HepG2 (cell line): Measurements from ENCODE around the gene GDE1. TPM values are rescaled to one million over a fixed set of nuclear protein-coding genes. Genes with fewer than 3 reads are reported as not detected.

Experiments
- E2F2 ChIP-seq: sonication (generic); formaldehyde crosslinking; IDR thresholded peaks from 2 replicates; pipeline ENCODE4 v1.4.0; 2020; ENCODE audit warnings: missing genetic modification reagents, borderline replicate concordance
- NR2F6 ChIP-seq, 2 experiments: IDR thresholded peaks; 2 replicates each; pipeline ENCODE4 v1.6.1; 2016; ENCODE audit warnings: antibody characterized with exemption in 1 of 2, mild to moderate bottlenecking in 1 of 2
- PITX1 ChIP-seq: sonication (generic); formaldehyde crosslinking; IDR thresholded peaks from 2 replicates; pipeline ENCODE4 v1.5.1; 2020; ENCODE audit warnings: mild to moderate bottlenecking, missing genetic modification reagents
- RFX1 ChIP-seq: fragments of 450-650 bp; IDR thresholded peaks from 2 replicates; pipeline ENCODE4 v1.6.1; 2017
- RFX5 ChIP-seq: IDR thresholded peaks from 2 replicates; pipeline ENCODE4 v1.6.1; 2011; ENCODE audit warnings: low read depth, low read length, improper control_type of control experiment
- SMAD9 ChIP-seq: sonication (generic); formaldehyde crosslinking; IDR thresholded peaks from 2 replicates; pipeline ENCODE4 v1.5.1; 2020; ENCODE audit warnings: mild to moderate bottlenecking, missing genetic modification reagents
- TAF1 ChIP-seq: sonication (generic); formaldehyde crosslinking; IDR thresholded peaks from 2 replicates; pipeline ENCODE4 v1.4.0; 2020; ENCODE audit warnings: missing genetic modification reagents
- THYN1 ChIP-seq: sonication (generic); formaldehyde crosslinking; IDR thresholded peaks from 2 replicates; pipeline ENCODE4 v1.8.1; 2023; ENCODE audit warnings: low read depth, mild to moderate bottlenecking, moderate library complexity, missing genetic modification reagents, borderline replicate concordance
- ZBTB20 ChIP-seq: sonication (generic); formaldehyde crosslinking; IDR thresholded peaks from 2 replicates; pipeline ENCODE4 v1.8.1; 2023; ENCODE audit warnings: missing genetic modification reagents, low read depth, mild to moderate bottlenecking, borderline replicate concordance
- ZBTB39 ChIP-seq: sonication (generic); formaldehyde crosslinking; IDR thresholded peaks from 2 replicates; pipeline ENCODE4 v1.5.0; 2020; ENCODE audit warnings: missing genetic modification reagents
- ZIK1 ChIP-seq: sonication (generic); formaldehyde crosslinking; IDR thresholded peaks from 2 replicates; pipeline ENCODE4 v1.5.0; 2020; ENCODE audit warnings: mild to moderate bottlenecking, low read depth, missing genetic modification reagents, borderline replicate concordance
- ZNF160 ChIP-seq: sonication (generic); formaldehyde crosslinking; IDR thresholded peaks from 2 replicates; pipeline ENCODE4 v1.8.0; 2022; ENCODE audit warnings: mild to moderate bottlenecking, inconsistent platforms, missing genetic modification reagents
- ZNF30 ChIP-seq: sonication (generic); formaldehyde crosslinking; IDR thresholded peaks from 2 replicates; pipeline ENCODE4 v1.5.0; 2020; ENCODE audit warnings: mild to moderate bottlenecking, missing genetic modification reagents
- ZNF552 ChIP-seq: sonication (generic); formaldehyde crosslinking; IDR thresholded peaks from 2 replicates; pipeline ENCODE4 v1.9.0; 2022; ENCODE audit warnings: missing genetic modification reagents, mild to moderate bottlenecking, borderline replicate concordance
- ZNF788 ChIP-seq: sonication (generic); formaldehyde crosslinking; IDR thresholded peaks from 2 replicates; pipeline ENCODE4 v1.5.0; 2020; ENCODE audit warnings: mild to moderate bottlenecking, missing genetic modification reagents, borderline replicate concordance
- polyA plus RNA-seq, 8 experiments: library from polyadenylated mRNA; depleted of rRNA in 3 of 8; stranded (reverse) in 7 of 8; unstranded in 1 of 8; fragments of >200 nt; fragmentation: Illumina TruSeq in 4 of 8; extraction: Trizol in 4 of 8; gene quantifications; 2 replicates each; pipeline versions ENCODE4 v1.2.1 to v1.2.3, GENCODE V29; 2011 to 2016; ENCODE audit warnings: low read depth in 4 of 8, missing spikeins in 1 of 8, mixed read lengths in 1 of 8; ENCODE audit not compliant: insufficient read depth in 1 of 8
- total RNA-seq, 5 experiments: library from RNA; depleted of rRNA; stranded (reverse); fragments of >200 nt; fragmentation: Illumina TruSeq; extraction: Trizol; gene quantifications; 2 replicates each; pipeline ENCODE4 v1.2.3, GENCODE V29; 2016; ENCODE audit warnings: low read depth in 1 of 5
- TF ChIP-seq, protein P1 (sequence below): IDR thresholded peaks from 2 replicates; pipeline ENCODE4 v1.6.1; 2016; ENCODE audit warnings: missing compliant biosample characterization, missing genetic modification reagents, borderline replicate concordance
- TF ChIP-seq, protein P2 (sequence below): sonication (generic); formaldehyde crosslinking; IDR thresholded peaks from 2 replicates; pipeline ENCODE4 v1.9.0; 2021; ENCODE audit warnings: missing genetic modification reagents, borderline replicate concordance
- TF ChIP-seq, protein P3 (sequence below): sonication (generic); formaldehyde crosslinking; IDR thresholded peaks from 2 replicates; pipeline ENCODE4 v1.8.0; 2022; ENCODE audit warnings: low read depth, missing genetic modification reagents
- TF ChIP-seq, protein P4 (sequence below), 2 experiments: fragments of 450-650 bp in 1 of 2; sonication (generic) in 1 of 2; formaldehyde crosslinking; IDR thresholded peaks; 2 replicates each; pipeline versions ENCODE4 v1.5.0 to v1.8.0; 2020 to 2022; ENCODE audit warnings: mild to moderate bottlenecking in 1 of 2, missing genetic modification reagents in 1 of 2

GDE1 gene
- total and polyA plus RNA-seq, 2 of the 13 experiments (the other 11 are each of a cell fraction or from before 2014, with no cell fraction given) = 35.9 to 59.0 TPM

- TF ChIP-seq, protein P1, sequence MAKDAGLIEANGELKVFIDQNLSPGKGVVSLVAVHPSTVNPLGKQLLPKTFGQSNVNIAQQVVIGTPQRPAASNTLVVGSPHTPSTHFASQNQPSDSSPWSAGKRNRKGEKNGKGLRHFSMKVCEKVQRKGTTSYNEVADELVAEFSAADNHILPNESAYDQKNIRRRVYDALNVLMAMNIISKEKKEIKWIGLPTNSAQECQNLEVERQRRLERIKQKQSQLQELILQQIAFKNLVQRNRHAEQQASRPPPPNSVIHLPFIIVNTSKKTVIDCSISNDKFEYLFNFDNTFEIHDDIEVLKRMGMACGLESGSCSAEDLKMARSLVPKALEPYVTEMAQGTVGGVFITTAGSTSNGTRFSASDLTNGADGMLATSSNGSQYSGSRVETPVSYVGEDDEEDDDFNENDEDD (CRISPR knock-in tag) = peak; percentile 72
- TF ChIP-seq RFX5 (0 out of 2 replicates have a peak, but pooled peaks have one; percentile 17), PITX1 (CRISPR knock-in tag) (peak; percentile 85), E2F2 (CRISPR knock-in tag) (no peak), THYN1 (CRISPR knock-in tag) (no peak), ZNF552 (CRISPR knock-in tag) (peak; percentile 51; the same call in 1 of the 2 replicates), ZNF30 (no peak), TAF1 (peak; percentile 69), ZNF160 (peak; percentile 59), RFX1 (no peak), SMAD9 (CRISPR knock-in tag) (0 out of 2 replicates have a peak, but pooled peaks have one; percentile 75), ZBTB39 (CRISPR knock-in tag) (0 out of 2 replicates have a peak, but pooled peaks have one; percentile 4), NR2F6 (IDR thresholded peaks at IDR 0.05) (no peak), NR2F6 (CRISPR knock-in tag; IDR thresholded peaks at IDR 0.05) (peak; percentile 27; the same call in 1 of the 2 replicates), ZBTB20 (CRISPR knock-in tag) (peak; percentile 76; the same call in 1 of the 2 replicates), ZIK1 (CRISPR knock-in tag) (peak; percentile 80; the same call in 1 of the 2 replicates), ZNF788 (peak; percentile 96)
- TF ChIP-seq, protein P2, sequence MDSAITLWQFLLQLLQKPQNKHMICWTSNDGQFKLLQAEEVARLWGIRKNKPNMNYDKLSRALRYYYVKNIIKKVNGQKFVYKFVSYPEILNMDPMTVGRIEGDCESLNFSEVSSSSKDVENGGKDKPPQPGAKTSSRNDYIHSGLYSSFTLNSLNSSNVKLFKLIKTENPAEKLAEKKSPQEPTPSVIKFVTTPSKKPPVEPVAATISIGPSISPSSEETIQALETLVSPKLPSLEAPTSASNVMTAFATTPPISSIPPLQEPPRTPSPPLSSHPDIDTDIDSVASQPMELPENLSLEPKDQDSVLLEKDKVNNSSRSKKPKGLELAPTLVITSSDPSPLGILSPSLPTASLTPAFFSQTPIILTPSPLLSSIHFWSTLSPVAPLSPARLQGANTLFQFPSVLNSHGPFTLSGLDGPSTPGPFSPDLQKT = no peak
- TF ChIP-seq, protein P3, sequence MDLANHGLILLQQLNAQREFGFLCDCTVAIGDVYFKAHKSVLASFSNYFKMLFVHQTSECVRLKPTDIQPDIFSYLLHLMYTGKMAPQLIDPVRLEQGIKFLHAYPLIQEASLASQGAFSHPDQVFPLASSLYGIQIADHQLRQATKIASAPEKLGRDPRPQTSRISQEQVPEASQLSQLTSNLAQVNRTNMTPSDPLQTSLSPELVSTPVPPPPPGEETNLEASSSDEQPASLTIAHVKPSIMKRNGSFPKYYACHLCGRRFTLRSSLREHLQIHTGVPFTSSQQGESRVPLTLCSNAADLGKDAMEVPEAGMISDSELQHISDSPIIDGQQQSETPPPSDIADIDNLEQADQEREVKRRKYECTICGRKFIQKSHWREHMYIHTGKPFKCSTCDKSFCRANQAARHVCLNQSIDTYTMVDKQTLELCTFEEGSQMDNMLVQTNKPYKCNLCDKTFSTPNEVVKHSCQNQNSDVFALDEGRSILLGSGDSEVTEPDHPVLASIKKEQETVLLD (CRISPR knock-in tag) = no peak
- TF ChIP-seq, protein P4, sequence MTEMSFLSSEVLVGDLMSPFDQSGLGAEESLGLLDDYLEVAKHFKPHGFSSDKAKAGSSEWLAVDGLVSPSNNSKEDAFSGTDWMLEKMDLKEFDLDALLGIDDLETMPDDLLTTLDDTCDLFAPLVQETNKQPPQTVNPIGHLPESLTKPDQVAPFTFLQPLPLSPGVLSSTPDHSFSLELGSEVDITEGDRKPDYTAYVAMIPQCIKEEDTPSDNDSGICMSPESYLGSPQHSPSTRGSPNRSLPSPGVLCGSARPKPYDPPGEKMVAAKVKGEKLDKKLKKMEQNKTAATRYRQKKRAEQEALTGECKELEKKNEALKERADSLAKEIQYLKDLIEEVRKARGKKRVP (CRISPR knock-in tag; IDR thresholded peaks at IDR 0.05) = no peak
These were observed 33.5 kb upstream of the GDE1 start, which contains the start of gene VPS35L (continued) for GRCh38 chr16:19555186-19555937.
